ENCODE results near the gene RCOR2.

Gene RCOR2

GRCh38 chr11:63919267-63920125 is 2.5 kb upstream of the RCOR2 start:
- in situ Hi-C loops (cut with HindIII; ENCODE audit: low pct_unique_long_range_greater_than_20kb, low sequenced_read_pairs): no loop called here
- TF ChIP-seq JUND (IDR thresholded peaks at IDR 0.05; ENCODE audit: low read depth): no peak
- DNase-seq (ENCODE audit: low read depth in 1 of 2, low spot score in 1 of 2): no peak

- DNase-seq (ENCODE audit: low read depth in 1 of 2, low spot score in 1 of 2): no peak
- in situ Hi-C loops (cut with HindIII; ENCODE audit: low pct_unique_long_range_greater_than_20kb, low sequenced_read_pairs): no loop called here
- TF ChIP-seq JUND (IDR thresholded peaks at IDR 0.05; ENCODE audit: low read depth): no peak
These were observed 1.7 kb upstream of the RCOR2 start for GRCh38 chr11:63918507-63919191.

DNA sequence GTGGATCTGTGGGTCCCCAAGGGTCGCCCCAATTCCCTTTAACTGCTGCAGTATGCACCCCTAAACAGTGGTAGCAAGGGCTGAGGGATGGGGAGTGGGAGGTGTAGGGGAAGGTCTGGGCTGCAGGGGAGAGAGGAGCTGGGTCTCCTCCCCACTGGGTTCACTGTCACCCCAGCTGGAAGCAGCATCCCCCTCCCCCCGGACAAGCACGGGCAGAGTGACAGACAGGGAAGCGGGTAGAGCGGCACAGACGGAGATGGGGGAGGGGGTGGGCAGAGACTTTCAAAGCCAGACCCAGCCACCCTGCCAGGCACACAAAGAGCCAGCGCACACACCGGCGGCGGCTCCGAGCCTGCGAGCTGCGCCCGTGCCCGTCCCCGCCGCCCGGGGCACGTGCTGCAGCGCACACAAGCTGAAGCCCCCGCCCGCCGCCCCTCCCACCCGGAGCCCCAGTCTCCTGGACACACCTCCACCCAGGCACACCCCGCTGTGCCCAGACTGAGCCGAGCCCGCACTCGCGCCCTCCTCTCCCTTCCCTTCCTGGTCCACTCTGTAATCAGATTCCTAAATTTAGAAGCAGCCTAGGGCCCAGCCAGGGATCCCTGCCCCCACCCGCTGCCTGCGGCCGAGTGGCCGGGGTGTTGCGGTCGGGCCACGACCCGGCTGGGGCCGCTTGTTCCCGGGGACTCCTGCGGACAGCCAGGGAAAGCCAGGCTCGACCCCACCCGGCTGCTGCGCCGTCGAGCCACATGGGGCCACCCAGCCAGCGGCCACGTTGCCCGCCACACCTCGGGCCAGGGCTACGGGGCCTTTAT is 935 bp upstream of the RCOR2 start:
- no peak for TF ChIP-seq JUND (IDR thresholded peaks at IDR 0.05; ENCODE audit: low read depth)
- in situ Hi-C loops (cut with HindIII; ENCODE audit: low pct_unique_long_range_greater_than_20kb, low sequenced_read_pairs): no loop called here
- peak; percentile 75 to 78 for DNase-seq (ENCODE audit: low read depth in 1 of 2, low spot score in 1 of 2)

DNA sequence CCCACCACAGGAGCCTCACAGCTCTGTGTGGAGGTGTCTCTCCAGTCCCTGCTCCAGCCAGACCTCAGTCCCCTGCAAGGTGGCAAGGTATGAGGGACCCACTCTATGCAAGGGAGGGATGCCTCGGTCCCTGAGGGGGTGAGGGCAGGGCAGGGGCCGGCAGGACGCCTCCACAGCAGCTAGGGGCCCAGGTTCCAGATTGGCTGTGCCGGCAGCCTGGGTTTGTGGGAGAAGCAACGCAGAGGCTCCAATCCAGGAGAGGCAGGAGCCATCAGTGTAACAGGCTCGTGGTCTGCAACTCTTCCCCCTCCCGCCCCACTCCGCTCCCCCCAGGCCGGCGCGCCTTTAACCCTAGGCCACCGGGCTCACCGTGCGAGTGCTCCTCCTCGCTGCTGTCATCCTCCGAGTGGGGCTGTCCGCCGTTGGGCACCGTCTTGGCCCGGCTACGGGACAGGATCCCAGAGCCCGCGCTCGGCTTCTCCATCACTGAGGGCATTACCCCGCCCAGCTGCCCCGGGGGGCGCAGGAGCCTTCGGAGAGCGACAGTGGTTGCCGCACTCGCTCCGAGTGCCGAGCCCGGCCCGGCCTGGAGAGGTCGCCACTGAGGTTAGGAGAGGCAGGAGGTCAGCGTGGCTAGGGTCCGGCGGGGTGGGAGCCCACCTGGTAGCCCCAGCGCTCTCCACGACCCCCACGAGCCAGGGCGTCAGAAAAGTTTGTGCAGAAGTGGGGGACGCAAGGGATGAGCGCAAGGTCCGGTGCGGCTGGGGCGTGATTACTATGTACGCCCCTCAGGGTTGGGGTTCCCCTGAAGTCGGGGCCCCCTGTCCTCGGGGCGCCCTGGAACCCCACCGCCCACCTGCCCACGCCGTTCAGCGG is 765 bp downstream of the RCOR2 start:
- no peak for TF ChIP-seq JUND (IDR thresholded peaks at IDR 0.05; ENCODE audit: low read depth)
- in situ Hi-C loops (cut with HindIII; ENCODE audit: low pct_unique_long_range_greater_than_20kb, low sequenced_read_pairs): no loop called here
- peak; percentile 59 to 75 for DNase-seq (ENCODE audit: low read depth in 1 of 2, low spot score in 1 of 2)

DNA sequence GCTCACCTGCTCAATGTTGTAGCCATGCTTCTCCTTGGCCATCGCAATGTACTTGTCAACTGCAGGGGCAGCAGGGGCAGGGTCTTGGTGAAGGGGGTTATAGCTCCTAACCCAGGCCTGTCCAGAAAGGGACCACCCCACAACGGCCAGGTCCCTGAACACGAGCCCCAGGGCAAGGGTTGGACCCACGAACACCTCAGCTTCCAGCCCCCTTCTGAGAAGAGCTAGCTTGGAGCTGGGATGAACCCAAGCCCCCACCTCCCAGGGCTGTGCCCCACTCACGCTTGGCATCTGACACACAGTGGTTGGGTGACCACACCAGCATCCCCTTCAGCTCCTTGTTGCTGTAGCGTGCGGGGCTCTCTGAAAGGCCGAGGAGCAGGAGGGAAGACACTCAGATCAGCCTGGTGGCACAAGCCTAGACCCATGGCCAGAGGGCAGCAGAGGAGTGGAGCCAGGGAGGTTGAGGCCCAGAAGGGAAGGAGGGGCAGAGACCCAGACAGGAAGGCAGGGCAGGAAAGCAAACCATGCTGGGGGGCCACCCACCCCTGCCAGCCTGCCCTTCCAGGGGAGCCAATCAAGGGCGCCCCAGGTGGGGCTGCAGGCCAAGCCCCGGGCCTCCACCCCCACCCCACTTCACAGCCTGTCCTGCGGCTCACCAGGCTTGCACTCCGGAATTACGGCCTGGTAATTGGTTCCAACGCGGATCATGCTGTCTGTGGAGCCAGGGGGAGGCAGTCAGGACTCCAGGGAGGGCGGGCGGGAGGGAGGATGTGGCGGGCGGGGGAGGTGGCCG is 1.9 kb downstream of the RCOR2 start:
- no peak for TF ChIP-seq JUND (IDR thresholded peaks at IDR 0.05; ENCODE audit: low read depth)
- DNase-seq (ENCODE audit: low read depth in 1 of 2, low spot score in 1 of 2): no peak
- in situ Hi-C loops (cut with HindIII; ENCODE audit: low pct_unique_long_range_greater_than_20kb, low sequenced_read_pairs): no loop called here

DNA sequence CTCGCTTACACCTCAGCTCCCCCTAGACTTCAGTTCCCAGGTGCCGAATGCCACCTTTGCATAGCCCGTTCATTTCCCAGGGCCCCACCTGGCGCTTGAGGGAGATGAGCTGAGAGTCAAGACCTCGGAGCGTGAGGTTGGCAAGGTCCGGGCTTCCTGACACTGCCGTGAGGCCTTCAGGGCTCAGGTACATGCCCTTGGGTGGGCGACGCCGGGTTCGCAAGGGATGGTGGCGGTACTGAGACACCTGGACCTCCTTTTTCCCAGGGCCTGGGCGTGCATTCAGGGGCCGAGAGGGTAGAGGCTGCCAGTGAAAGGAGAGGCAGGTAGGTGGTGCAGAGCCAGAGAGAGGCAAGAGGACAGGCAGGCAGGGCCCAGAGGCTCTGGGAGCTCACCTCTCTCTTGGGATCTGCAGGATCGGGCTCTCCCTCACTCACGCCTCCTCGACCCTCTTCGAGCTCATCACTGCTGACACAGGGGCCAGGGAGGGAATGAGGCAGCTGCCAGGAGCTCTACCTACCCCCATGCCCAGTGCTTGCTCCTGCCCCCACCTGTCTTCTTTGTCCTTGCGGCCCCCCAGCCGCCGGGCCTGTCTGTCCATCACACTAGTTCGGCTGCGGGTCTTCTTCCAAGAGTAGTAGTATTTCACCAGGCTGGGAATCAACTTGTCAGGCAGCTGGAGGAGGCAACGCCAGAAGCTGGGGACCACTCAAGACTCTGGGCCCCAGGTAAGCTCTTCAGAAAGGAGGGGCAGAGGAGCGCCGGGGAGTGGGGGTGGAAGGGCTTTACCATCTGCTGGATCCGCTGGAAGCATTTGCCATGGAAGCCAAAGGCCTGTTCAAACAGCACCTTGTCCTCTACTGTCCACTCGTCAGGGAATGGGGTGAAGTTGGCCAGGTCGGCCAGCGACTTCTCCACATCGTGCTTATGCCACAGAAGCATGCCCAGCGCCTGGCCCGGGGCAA is 2.8 kb downstream of the RCOR2 start:
- no peak for DNase-seq (ENCODE audit: low read depth in 1 of 2, low spot score in 1 of 2)
- TF ChIP-seq JUND (IDR thresholded peaks at IDR 0.05; ENCODE audit: low read depth): no peak
- in situ Hi-C loops (cut with HindIII; ENCODE audit: low pct_unique_long_range_greater_than_20kb, low sequenced_read_pairs): no loop called here

- in situ Hi-C loops (cut with HindIII; ENCODE audit: low pct_unique_long_range_greater_than_20kb, low sequenced_read_pairs): no loop called here
- no peak for DNase-seq (ENCODE audit: low read depth in 1 of 2, low spot score in 1 of 2)
- no peak for TF ChIP-seq JUND (IDR thresholded peaks at IDR 0.05; ENCODE audit: low read depth)
These were observed 4.3 kb downstream of the RCOR2 start for GRCh38 chr11:63912678-63913077.

DNA sequence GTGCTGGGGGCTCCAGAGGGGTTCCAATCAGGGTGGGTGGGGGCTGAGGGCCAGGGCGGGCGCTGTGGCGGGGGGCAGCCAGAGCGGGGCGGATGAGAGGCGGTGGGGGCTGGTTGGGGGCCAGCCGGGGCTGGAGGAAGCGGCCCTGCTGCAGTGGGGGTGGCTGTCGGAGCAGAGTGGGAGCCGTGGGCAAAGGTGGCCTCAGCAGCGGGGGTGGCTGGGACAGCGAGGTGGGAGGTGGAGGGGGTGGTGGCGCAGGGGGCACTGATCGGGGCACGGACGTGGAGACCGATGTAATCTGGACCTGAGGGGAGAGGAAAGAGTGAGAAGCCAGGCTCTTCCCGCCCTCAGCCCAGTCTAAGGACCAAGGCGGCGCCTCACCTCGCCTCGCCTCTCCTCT is 5.1 kb downstream of the RCOR2 start:
- in situ Hi-C loops (cut with HindIII; ENCODE audit: low pct_unique_long_range_greater_than_20kb, low sequenced_read_pairs): no loop called here
- no peak for DNase-seq (ENCODE audit: low read depth in 1 of 2, low spot score in 1 of 2)

GRCh38 chr11:63911440-63911839 is 5.5 kb downstream of the RCOR2 start:
- TF ChIP-seq JUND (IDR thresholded peaks at IDR 0.05; ENCODE audit: low read depth): no peak

More for the DNA sequence above, 5.1 kb downstream of the RCOR2 start:
- no peak for TF ChIP-seq JUND (IDR thresholded peaks at IDR 0.05; ENCODE audit: low read depth)

GRCh38 chr11:63910675-63911074 is 6.3 kb downstream of the RCOR2 start:
- in situ Hi-C loops (cut with HindIII; ENCODE audit: low pct_unique_long_range_greater_than_20kb, low sequenced_read_pairs): no loop called here
- TF ChIP-seq JUND (IDR thresholded peaks at IDR 0.05; ENCODE audit: low read depth): no peak
- DNase-seq (ENCODE audit: low read depth in 1 of 2, low spot score in 1 of 2): no peak

More at GRCh38 chr11:63911440-63911839, 5.5 kb downstream of the RCOR2 start:
- in situ Hi-C loops (cut with HindIII; ENCODE audit: low pct_unique_long_range_greater_than_20kb, low sequenced_read_pairs): no loop called here
- DNase-seq (ENCODE audit: low read depth in 1 of 2, low spot score in 1 of 2): no peak

Data from T47D (cell line).